NOMO-1 treated with DMSO at 0.1 percent for 48 hours (cell line): Measurements from ENCODE around the gene GRIK1.

Experiments used
- DNase-seq: peaks from one replicate; lab custom pipeline; 2025; ENCODE audit not compliant: unreplicated experiment; lab: John Stamatoyannopoulos, UW

The GRIK1 gene

DNA sequence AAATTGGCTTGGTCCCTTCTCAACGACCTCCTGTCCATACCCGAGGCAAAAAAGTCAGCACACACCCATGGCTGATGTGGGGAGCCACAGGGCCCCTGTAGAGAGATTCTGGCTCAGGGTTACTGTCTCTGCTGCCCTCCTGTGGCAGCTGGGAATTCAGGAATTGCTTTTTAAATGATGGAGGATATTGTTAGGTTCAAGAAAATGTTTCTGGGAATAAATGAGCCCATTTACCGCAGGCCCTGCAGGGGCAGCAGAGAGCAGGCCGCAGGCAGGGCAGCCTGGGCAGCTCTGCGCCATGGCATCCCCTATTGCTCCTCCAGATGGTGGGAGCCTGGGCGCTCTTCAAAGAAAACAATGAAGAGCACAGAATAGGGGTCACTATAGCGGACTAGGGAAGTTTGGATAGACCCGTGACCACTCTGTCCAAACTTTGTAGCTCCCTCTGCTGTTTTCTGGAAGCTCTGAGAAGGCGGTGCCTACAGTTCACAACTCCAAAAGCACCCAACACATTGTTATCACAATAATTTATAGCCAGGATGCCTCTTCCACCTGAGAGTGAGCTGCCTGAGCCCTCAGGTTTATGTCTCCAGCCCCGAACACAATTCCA, 440.0 kb downstream of the GRIK1 start:
- DNase-seq, result no peak

DNA sequence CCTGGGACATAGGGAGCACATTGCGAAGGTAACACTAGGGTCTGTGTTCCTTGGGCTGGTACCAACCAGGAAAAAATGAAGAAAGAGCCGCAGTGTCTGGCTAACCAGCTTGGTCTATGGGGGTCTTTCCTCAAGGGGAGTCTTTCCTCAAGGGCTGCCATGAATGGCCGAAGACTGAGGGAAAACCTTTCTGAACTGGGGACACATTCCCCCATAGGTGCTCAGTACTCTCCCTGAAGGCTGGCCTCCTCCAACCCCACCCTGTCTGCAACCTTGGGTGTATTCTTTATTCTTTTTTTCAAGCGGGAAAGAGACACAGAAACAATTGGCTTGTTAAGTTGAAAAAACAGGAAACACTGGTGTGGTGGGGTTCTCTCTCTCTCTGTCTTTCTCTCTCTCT, 440.6 kb downstream of the GRIK1 start:
- DNase-seq, result no peak

DNA sequence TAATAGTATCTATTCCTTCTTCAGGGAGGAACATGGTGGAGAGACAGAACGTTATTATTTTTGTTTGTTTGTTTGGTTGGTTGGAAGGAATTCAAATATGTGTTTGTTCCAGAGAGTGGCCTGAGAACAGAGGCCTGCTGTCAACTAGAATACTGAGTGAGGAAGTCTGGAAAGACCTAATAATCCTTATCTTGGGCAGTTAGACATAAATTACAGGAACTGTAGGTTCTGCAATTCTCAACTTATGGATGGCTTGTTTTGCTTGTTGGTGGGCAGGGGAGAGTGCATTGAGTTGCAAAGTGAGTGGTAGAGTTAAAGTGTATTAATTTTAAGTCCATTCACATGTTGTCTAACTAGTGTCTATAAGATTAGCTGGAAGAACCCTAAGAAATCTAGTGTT, 443.5 kb downstream of the GRIK1 start:
- peak; percentile 24 for DNase-seq

DNA sequence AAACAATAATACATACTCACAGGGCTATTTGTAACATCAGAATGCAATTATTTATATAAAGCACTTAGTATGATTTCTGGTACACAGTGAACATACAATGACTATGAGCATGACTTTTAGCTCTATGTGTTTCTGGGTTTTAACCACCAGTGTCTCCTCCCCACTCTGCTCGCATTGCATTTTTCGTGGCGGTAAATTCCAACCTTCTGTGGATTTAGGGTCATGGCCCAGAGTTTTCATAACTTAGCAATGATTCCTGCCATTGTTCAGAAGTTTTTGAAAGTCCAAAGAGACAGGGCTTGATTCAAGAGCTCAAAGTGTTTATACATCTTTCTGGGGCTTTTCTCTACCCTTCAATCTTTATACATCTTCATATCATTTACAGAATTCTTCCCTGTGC, 449.8 kb downstream of the GRIK1 start:
- DNase-seq, result no peak

DNA sequence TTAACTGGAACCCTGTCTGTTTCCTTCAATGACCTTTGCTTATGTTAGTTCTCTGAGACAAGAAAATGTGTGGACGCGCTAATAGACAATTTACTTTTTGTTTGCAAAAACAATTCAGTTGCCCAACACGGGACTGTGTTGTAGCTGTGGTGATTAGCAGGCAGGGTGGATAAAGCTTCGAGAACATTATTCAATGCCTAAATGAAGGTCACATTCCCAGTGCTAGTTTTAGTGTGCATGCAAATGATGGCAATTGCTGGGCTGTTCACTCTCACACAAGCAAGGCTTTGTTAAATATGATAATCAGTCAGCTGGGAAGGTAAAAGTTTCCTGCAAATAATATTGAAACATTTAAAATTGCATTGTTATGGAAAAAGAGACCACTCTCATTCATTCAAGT, 452.6 kb downstream of the GRIK1 start:
- DNase-seq, result no peak
